HG02571 (cell line): ENCODE measurements around the gene NDEL1.

Experiments used
- ATAC-seq: cut with Tn5 transposase; IDR thresholded peaks from one replicate; pipeline ENCODE4 v1.9.1; 2021; ENCODE audit warnings: mild to moderate bottlenecking, moderate library complexity; ENCODE audit not compliant: unreplicated experiment

Gene NDEL1

GRCh38 chr17:8502126-8502525, 66.4 kb downstream of the NDEL1 start:
- no peak for ATAC-seq

GRCh38 chr17:8503368-8503767, 67.7 kb downstream of the NDEL1 start:
- no peak for ATAC-seq

GRCh38 chr17:8503807-8504206, 68.1 kb downstream of the NDEL1 start:
- no peak for ATAC-seq

- no peak for ATAC-seq
Observed at GRCh38 chr17:8504460-8505207, 69.0 kb downstream of the NDEL1 start.

- no peak for ATAC-seq
Observed at GRCh38 chr17:8506145-8506544, 70.5 kb downstream of the NDEL1 start.

- no peak for ATAC-seq
Observed at GRCh38 chr17:8514801-8515200, 79.1 kb downstream of the NDEL1 start.
